PC-9 (cell line): Measurements from ENCODE around the gene CDK18. TPM values are rescaled to one million over a fixed set of nuclear protein-coding genes. Genes with fewer than 3 reads are reported as not detected.

ENCODE experiments used
- BruUV-seq: library from RNA; stranded (reverse); fragments of 400-500 nt; replicated peaks from 2 replicates; lab custom pipeline; 2021; lab: Mats Ljungman, UMichigan
- CTCF ChIA-PET: fragments of 300-600 bp; sonication (Branson Sonifier 250); formaldehyde crosslinking; loops from one replicate; lab custom pipeline; 2022; ENCODE audit warnings: antibody characterized with exemption; lab: Charles Lee
- POLR2A ChIA-PET: fragments of 300-600 bp; sonication (Branson Sonifier 250); formaldehyde crosslinking; loops from one replicate; lab custom pipeline; 2022; ENCODE audit warnings: antibody characterized with exemption; ENCODE audit not compliant: unreplicated experiment; lab: Charles Lee
- DNase-seq, 2 experiments: peaks; one replicate each; pipeline versions ENCODE4 v3.0.0 to v3.0.0-alpha.2; 2015 to 2022; ENCODE audit warnings: mixed read lengths in 1 of 2
- H2AFZ ChIP-seq: fragments of 200-600 bp; sonication (generic); 2 replicates; pipeline ENCODE4 v1.8.1; 2017; ENCODE audit warnings: antibody characterized with exemption
- H3F3A ChIP-seq: fragments of 200-600 bp; sonication (generic); 2 replicates; pipeline ENCODE4 v1.8.1; 2017; ENCODE audit warnings: antibody characterized with exemption, mild to moderate bottlenecking, low read depth; ENCODE audit not compliant: insufficient read depth
- H3K27ac ChIP-seq: fragments of 200-600 bp; sonication (generic); 2 replicates; pipeline ENCODE4 v1.6.1; 2016; ENCODE audit warnings: mixed run types
- H3K27me3 ChIP-seq: fragments of 200-600 bp; sonication (generic); 2 replicates; pipeline ENCODE4 v1.6.1; 2016; ENCODE audit warnings: low read depth, mixed run types; ENCODE audit not compliant: insufficient read depth
- H3K36me3 ChIP-seq: fragments of 200-600 bp; sonication (generic); 2 replicates; pipeline ENCODE4 v1.6.1; 2016; ENCODE audit warnings: low read depth, mixed run types
- H3K4me1 ChIP-seq: fragments of 200-600 bp; sonication (generic); replicated peaks from 2 replicates; pipeline ENCODE4 v1.6.1; 2016; ENCODE audit warnings: mixed run types; ENCODE audit not compliant: insufficient read depth
- H3K4me2 ChIP-seq: fragments of 200-600 bp; sonication (generic); 2 replicates; pipeline ENCODE4 v1.6.1; 2017; ENCODE audit warnings: mixed run types
- H3K4me3 ChIP-seq: fragments of 200-600 bp; sonication (generic); 2 replicates; pipeline ENCODE4 v1.6.1; 2016; ENCODE audit warnings: mixed run types
- H3K79me2 ChIP-seq: fragments of 200-600 bp; sonication (generic); 2 replicates; pipeline ENCODE4 v1.6.1; 2017; ENCODE audit warnings: low read depth, mixed run types
- H3K9me2 ChIP-seq: fragments of 200-600 bp; sonication (generic); 2 replicates; pipeline ENCODE4 v1.8.1; 2017; ENCODE audit warnings: mild to moderate bottlenecking; ENCODE audit not compliant: insufficient read depth
- H3K9me3 ChIP-seq: fragments of 200-600 bp; sonication (generic); 2 replicates; pipeline ENCODE4 v1.8.1; 2016; ENCODE audit warnings: low read depth; ENCODE audit not compliant: insufficient read depth
- H4K20me1 ChIP-seq: fragments of 200-600 bp; sonication (generic); 2 replicates; pipeline ENCODE4 v1.8.1; 2017; ENCODE audit not compliant: insufficient read depth
- EZH2 ChIP-seq: fragments of 200-600 bp; sonication (generic); IDR thresholded peaks from 2 replicates; pipeline ENCODE4 v1.8.0; 2017; ENCODE audit warnings: antibody characterized with exemption, low read depth
- intact Hi-C: fragments of 100-400 bp; cut with micrococcal nuclease; formaldehyde crosslinking; loops from one replicate; pipeline ENCODE4 v1.10.0; 2022; ENCODE audit not compliant: unreplicated experiment
- total RNA-seq: library from RNA; stranded (reverse); gene quantifications from 2 replicates; pipeline ENCODE4 v1.2.3, GENCODE V29; 2021
- TF ChIP-seq, protein P1 (sequence below): fragments of 200-600 bp; sonication (generic); conservative IDR thresholded peaks from 2 replicates; pipeline ENCODE4 v1.6.1; 2017; ENCODE audit warnings: mixed run types, antibody characterized with exemption, mild to moderate bottlenecking, moderate library complexity

The CDK18 gene
- total RNA-seq, 1 experiment from 2014 or later: 35.3 TPM

GRCh38 chr1:205514211-205515142, 10.0 kb downstream of the CDK18 start:
- H3K36me3 ChIP-seq: no peaks in the 10 kb centered on the region
- peaks cover 8% of the 10 kb centered on the region for H3K4me1 ChIP-seq
- H3K27ac ChIP-seq: no peak overlapping the region
- TF ChIP-seq EZH2: no peak
- TF ChIP-seq, protein P1, sequence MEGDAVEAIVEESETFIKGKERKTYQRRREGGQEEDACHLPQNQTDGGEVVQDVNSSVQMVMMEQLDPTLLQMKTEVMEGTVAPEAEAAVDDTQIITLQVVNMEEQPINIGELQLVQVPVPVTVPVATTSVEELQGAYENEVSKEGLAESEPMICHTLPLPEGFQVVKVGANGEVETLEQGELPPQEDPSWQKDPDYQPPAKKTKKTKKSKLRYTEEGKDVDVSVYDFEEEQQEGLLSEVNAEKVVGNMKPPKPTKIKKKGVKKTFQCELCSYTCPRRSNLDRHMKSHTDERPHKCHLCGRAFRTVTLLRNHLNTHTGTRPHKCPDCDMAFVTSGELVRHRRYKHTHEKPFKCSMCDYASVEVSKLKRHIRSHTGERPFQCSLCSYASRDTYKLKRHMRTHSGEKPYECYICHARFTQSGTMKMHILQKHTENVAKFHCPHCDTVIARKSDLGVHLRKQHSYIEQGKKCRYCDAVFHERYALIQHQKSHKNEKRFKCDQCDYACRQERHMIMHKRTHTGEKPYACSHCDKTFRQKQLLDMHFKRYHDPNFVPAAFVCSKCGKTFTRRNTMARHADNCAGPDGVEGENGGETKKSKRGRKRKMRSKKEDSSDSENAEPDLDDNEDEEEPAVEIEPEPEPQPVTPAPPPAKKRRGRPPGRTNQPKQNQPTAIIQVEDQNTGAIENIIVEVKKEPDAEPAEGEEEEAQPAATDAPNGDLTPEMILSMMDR: no peak
- 0 out of 2 replicates have a peak, but pooled peaks cover 5% of the 10 kb centered on the region for H3F3A ChIP-seq
- H3K4me2 ChIP-seq: no peak overlapping the region
- ChIA-PET POLR2A (no interaction called here), CTCF (interaction anchor here (0.6 kb wide), 2 partner anchors 11 to 21 kb away, joined by 3 to 7 read pairs; no protein-coding TSS in a partner anchor)
- H3K79me2 ChIP-seq: no peaks in the 10 kb centered on the region
- H3K27me3 ChIP-seq: no peaks in the 10 kb centered on the region
- intact Hi-C loops: no loop called here
- BruUV-seq: no TSS peak
- no peaks in the 10 kb centered on the region for H4K20me1 ChIP-seq
- no peak overlapping the region for H3K4me3 ChIP-seq
- no peaks in the 10 kb centered on the region for H3K9me3 ChIP-seq
- no peak for DNase-seq
- H3K9me2 ChIP-seq: no peaks in the 10 kb centered on the region
- H2AFZ ChIP-seq: no peak overlapping the region

- ChIA-PET CTCF (interaction anchor here (0.8 kb wide), 1 partner anchor 8 kb away, joined by 4 read pairs; no protein-coding TSS in a partner anchor), POLR2A (interaction anchor here (0.6 to 0.7 kb wide), 2 partner anchors 103 to 1065 kb away, joined by 5 to 10 read pairs; no protein-coding TSS in a partner anchor)
- H3K4me1 ChIP-seq: peaks cover 8% of the 10 kb centered on the region
- intact Hi-C loops: loop anchor here (2.0 kb wide), 1 partner anchor 23 kb away; no protein-coding TSS in a partner anchor
- H3K4me3 ChIP-seq: no peak overlapping the region
- peak in 1 of 2 experiments; percentile 71 for DNase-seq
- BruUV-seq: no TSS peak
- H3K27me3 ChIP-seq: no peaks in the 10 kb centered on the region
- H3K27ac ChIP-seq: no peak overlapping the region
- no peak overlapping the region for H2AFZ ChIP-seq
- no peaks in the 10 kb centered on the region for H3K9me2 ChIP-seq
- no peaks in the 10 kb centered on the region for H3K9me3 ChIP-seq
- no peaks in the 10 kb centered on the region for H4K20me1 ChIP-seq
- H3K79me2 ChIP-seq: no peaks in the 10 kb centered on the region
- H3F3A ChIP-seq: 0 out of 2 replicates have a peak, but pooled peaks cover 5% of the 10 kb centered on the region
- no peaks in the 10 kb centered on the region for H3K36me3 ChIP-seq
- H3K4me2 ChIP-seq: no peak overlapping the region
- TF ChIP-seq EZH2: no peak
Observed at GRCh38 chr1:205515781-205516253, 11.3 kb downstream of the CDK18 start.

DNA sequence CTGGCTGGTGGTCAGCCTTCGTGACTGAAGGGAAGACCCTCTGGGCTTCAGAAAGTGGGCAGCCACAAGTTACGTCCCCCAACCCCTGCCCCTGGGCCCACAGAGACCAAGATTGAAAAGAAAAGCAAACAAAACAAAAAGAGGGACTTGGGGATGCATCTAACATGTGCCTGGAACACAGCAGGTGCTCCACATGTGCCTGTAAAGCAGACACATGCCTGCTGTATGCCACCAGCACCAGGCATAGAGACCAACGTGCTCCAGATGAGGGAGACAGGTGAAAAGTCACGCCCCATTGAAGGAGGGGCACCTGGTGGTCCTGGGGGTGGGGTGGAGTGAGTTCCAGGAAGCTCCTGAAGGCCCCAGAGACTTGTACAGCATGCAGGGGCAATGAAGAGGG, 11.9 kb downstream of the CDK18 start:
- ChIA-PET CTCF (interaction anchor here (0.8 kb wide), 1 partner anchor 8 kb away, joined by 4 read pairs; no protein-coding TSS in a partner anchor), POLR2A (interaction anchor here (0.7 kb wide), 1 partner anchor 103 kb away, joined by 10 read pairs; no protein-coding TSS in a partner anchor)
- no peaks in the 10 kb centered on the region for H4K20me1 ChIP-seq
- BruUV-seq: no TSS peak
- H3K4me1 ChIP-seq: peaks cover 8% of the 10 kb centered on the region
- no peak overlapping the region for H3K27ac ChIP-seq
- TF ChIP-seq, protein P1: no peak
- no peak for TF ChIP-seq EZH2
- H3K9me2 ChIP-seq: no peaks in the 10 kb centered on the region
- no peak for DNase-seq
- H3F3A ChIP-seq: 0 out of 2 replicates have a peak, but pooled peaks cover 5% of the 10 kb centered on the region
- no peaks in the 10 kb centered on the region for H3K9me3 ChIP-seq
- H3K79me2 ChIP-seq: no peaks in the 10 kb centered on the region
- H3K4me3 ChIP-seq: no peak overlapping the region
- no peaks in the 10 kb centered on the region for H3K36me3 ChIP-seq
- H3K27me3 ChIP-seq: no peaks in the 10 kb centered on the region
- H2AFZ ChIP-seq: no peak overlapping the region
- intact Hi-C loops: loop anchor here (2.0 kb wide), 1 partner anchor 24 kb away; no protein-coding TSS in a partner anchor
- H3K4me2 ChIP-seq: no peak overlapping the region
